Measurements from ENCODE around the gene NPC2. TPM values are rescaled to one million over a fixed set of nuclear protein-coding genes. Genes with fewer than 3 reads are reported as not detected.
"Not testable (repeated sequence)": the region's sequence is repeated elsewhere in the genome, so short reads cannot be mapped to it uniquely, and the experiment has no call there.

Gene NPC2
- total RNA-seq, 2 donors from 2014 or later = 625 to 762 TPM

DNA sequence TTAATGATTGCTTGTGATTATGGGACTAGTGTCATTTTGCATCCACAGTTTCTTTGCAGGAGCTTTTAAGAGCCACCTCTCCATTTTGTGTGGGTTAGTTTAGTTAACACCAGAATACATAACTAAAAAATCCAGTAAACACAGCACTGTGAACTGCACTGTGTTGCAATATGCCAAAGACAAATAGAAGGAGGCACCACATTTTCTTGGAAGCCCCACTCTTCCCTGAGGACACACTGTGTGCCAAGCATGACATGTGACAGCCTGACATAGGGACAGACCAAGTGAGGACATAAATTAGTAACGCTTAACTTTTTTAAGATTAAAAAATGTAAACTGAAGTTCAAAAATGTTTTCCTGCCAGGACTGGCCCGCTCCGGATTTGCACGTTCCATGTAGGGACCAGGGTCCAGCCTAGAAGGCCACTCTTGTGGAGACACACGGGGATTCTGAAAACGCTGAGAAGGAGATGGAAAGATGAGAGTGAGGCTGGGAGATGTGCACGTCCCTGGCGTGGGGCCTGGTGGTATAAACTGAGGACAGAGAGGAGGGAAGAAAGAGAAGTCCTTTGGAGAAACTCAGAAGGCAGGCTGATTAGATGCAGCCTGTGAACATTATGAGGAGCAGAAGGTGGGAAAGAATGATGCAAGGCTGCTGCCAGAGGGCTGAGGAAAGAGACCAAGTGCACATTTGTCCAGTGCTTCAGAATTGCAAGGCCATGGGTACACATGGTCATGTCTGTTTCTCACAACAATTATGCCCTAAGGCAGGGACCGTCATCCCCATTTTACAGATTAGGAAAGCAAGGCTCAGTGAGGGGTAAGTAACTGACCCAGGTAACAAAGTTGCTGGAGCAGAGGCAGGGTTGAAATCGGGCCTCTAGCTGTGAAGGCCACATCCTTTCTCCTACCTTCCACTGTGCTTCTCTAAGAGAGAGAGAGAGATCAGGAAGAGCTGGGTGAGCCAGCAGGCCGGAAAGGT, 45.6 kb upstream of the NPC2 start:
- TF ChIP-seq, protein P1, sequence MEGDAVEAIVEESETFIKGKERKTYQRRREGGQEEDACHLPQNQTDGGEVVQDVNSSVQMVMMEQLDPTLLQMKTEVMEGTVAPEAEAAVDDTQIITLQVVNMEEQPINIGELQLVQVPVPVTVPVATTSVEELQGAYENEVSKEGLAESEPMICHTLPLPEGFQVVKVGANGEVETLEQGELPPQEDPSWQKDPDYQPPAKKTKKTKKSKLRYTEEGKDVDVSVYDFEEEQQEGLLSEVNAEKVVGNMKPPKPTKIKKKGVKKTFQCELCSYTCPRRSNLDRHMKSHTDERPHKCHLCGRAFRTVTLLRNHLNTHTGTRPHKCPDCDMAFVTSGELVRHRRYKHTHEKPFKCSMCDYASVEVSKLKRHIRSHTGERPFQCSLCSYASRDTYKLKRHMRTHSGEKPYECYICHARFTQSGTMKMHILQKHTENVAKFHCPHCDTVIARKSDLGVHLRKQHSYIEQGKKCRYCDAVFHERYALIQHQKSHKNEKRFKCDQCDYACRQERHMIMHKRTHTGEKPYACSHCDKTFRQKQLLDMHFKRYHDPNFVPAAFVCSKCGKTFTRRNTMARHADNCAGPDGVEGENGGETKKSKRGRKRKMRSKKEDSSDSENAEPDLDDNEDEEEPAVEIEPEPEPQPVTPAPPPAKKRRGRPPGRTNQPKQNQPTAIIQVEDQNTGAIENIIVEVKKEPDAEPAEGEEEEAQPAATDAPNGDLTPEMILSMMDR (IDR thresholded peaks at IDR 0.05) = no peak
- no peak for TF ChIP-seq POLR2A (IDR thresholded peaks at IDR 0.05)
- no peaks in the 10 kb centered on the region for H3K9me3 ChIP-seq
- WGBS = 84% methylated on average over 11 of the region's 11 CpGs
- no peak for DNase-seq (ENCODE audit: low spot score)
- no peaks in the 10 kb centered on the region for H3K4me1 ChIP-seq (replicated peaks)
- H3K36me3 ChIP-seq = no peaks in the 10 kb centered on the region
- intact Hi-C loops (cut with DNase I) = no loop called here
- H3K27me3 ChIP-seq (replicated peaks; ENCODE audit: insufficient read depth) = no peaks in the 10 kb centered on the region
- no peak overlapping the region for H3K27ac ChIP-seq
- no peak overlapping the region for H3K4me3 ChIP-seq

DNA sequence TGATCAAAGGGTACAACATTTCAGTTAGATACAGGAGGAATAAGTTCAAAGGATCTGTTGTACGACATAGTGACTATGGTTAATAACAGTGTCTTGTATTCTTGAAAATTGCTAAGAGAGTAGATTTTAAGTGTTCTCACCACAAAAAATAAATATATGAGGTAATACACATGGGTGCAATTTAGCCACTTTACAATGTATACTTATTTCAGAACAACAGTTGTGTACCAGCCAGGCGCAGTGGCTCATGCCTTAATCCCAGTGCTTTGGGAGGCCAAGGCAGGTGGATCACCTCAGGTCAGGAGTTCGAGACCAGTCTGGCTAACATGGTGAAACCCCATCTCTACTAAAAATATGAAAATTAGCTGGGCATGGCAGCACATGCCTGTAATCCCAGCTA, 43.2 kb upstream of the NPC2 start:
- H3K27ac ChIP-seq; H3K4me3 ChIP-seq; H3K36me3 ChIP-seq; intact Hi-C loops (cut with DNase I); H3K27me3 ChIP-seq (replicated peaks; ENCODE audit: insufficient read depth); H3K9me3 ChIP-seq; DNase-seq (ENCODE audit: low spot score); H3K4me1 ChIP-seq (replicated peaks): not testable (repeated sequence)
- 97% methylated on average over 3 of the region's 3 CpGs for WGBS

DNA sequence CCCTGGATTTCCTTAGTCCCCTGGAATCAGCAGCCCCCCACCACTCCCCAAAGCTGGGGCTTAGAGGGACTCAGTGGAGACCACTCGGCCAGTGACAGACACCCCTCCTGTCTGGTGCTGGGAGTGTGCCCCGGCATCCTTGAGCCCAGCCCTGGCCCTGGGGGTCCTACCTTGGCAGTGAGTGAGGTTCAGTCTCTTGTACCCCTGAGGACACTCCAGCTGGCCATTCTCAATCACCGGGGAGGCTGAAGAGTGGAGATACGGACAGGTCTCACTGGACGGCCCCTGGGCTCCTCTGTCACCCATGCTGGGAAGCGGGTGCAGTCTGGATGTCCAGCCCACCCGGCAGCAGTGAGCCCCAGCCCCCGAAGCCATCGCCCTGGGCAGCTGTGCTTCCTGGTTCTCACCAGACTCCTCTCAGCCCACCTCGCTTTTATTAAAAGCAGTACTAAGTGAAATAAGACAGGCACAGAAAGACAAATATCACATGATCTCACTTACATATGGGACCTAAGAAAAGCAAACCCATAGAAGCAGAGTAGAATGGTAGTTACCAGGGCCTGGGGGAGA, 42.7 kb upstream of the NPC2 start:
- no peak for TF ChIP-seq POLR2A (IDR thresholded peaks at IDR 0.05)
- no peak for TF ChIP-seq POLR2AphosphoS5 (IDR thresholded peaks at IDR 0.05)
- TF ChIP-seq, protein P1 (IDR thresholded peaks at IDR 0.05) = no peak
- H3K27me3 ChIP-seq (replicated peaks; ENCODE audit: insufficient read depth) = no peaks in the 10 kb centered on the region
- 81% methylated on average over 10 of the region's 10 CpGs for WGBS
- H3K36me3 ChIP-seq = no peaks in the 10 kb centered on the region
- H3K4me1 ChIP-seq (replicated peaks) = no peaks in the 10 kb centered on the region
- H3K4me3 ChIP-seq = no peak overlapping the region
- intact Hi-C loops (cut with DNase I) = no loop called here
- no peak for DNase-seq (ENCODE audit: low spot score)
- no peaks in the 10 kb centered on the region for H3K9me3 ChIP-seq
- H3K27ac ChIP-seq = no peak overlapping the region

DNA sequence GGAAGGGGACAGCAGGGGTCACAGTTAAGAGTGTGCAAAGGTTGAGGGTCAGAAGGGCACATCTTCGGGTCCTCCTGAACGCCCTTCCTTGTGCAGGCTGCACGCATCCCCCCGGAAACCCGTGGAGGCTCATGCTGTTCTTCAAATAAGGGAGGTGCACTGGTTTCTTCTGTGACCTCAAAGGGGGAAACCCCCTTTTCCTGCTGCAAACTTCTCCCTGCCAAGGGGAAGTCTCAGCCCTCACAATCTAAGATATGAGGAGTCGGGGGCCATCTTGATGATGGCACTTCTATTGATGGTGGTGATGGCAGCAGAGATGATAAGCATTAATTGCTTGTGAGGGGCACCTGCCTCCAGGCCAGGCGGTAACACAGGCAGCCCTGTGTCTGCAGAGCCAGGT, 40.5 kb upstream of the NPC2 start:
- Histone ChIP-seq H3K4me1 (replicated peaks) (no peaks in the 10 kb centered on the region), H3K36me3 (no peaks in the 10 kb centered on the region), H3K4me3 (no peak overlapping the region), H3K27me3 (replicated peaks; ENCODE audit: insufficient read depth) (no peaks in the 10 kb centered on the region), H3K27ac (no peak overlapping the region), H3K9me3 (no peaks in the 10 kb centered on the region)
- DNase-seq (ENCODE audit: low spot score) = no peak
- 86% methylated on average over 7 of the region's 7 CpGs for WGBS
- intact Hi-C loops (cut with DNase I) = no loop called here
- TF ChIP-seq POLR2AphosphoS5 (IDR thresholded peaks at IDR 0.05) (no peak), POLR2A (IDR thresholded peaks at IDR 0.05) (no peak)
- TF ChIP-seq, protein P1 (IDR thresholded peaks at IDR 0.05) = no peak

DNA sequence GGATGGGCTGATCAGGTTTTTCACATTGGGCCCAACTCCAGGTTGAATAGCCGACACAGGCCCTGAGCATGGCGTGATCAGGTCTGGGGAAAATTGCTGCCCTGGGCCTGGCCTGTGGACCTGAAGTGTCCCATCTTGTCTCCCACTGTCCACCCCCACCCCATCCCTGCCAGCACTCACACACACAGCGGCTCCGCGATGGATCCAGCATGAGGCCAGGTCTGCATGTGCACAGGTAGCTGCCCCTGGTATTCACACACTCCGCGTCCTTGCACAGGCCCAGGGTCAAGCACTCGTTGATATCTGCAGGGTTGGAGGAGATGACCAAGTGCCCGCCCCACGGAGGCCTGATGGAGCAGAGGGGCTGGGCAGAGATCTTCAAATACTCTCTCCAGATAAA, 39.1 kb upstream of the NPC2 start:
- intact Hi-C loops (cut with DNase I) = no loop called here
- no peak for DNase-seq (ENCODE audit: low spot score)
- 96% methylated on average over 10 of the region's 10 CpGs for WGBS

More for the DNA sequence above, 39.1 kb upstream of the NPC2 start:
- Histone ChIP-seq H3K4me3 (no peak overlapping the region), H3K27ac (no peak overlapping the region), H3K9me3 (no peaks in the 10 kb centered on the region), H3K27me3 (replicated peaks; ENCODE audit: insufficient read depth) (no peaks in the 10 kb centered on the region), H3K4me1 (replicated peaks) (no peaks in the 10 kb centered on the region), H3K36me3 (no peaks in the 10 kb centered on the region)
- no peak for TF ChIP-seq POLR2AphosphoS5 (IDR thresholded peaks at IDR 0.05)
